ENCODE results near the gene PATE3. TPM values are rescaled to one million over a fixed set of nuclear protein-coding genes. Genes with fewer than 3 reads are reported as not detected.
A peak's percentile ranks its signal among the peaks of the same experiment; 100 is the strongest.

The PATE3 gene
- total RNA-seq (2014; rRNA removed; shearing (Covaris generic)) (not detected in 2 replicates), polyA plus RNA-seq (2016; fragmentation: Nextera tagmentation; extraction: Ambion mirVana) (not detected in 2 replicates)

GRCh38 chr11:125787827-125788226 is at the start of gene PATE3:
Gene PATE3 (plus strand): TSS chr11:125788127. CDS start chr11:125788152, 25 bp downstream.
- Histone ChIP-seq H3K36me3 (ENCODE audit: low read depth) (no peaks in the 10 kb centered on the region), H3K4me1 (ENCODE audit: insufficient read depth) (no peaks in the 10 kb centered on the region), H3K9ac (no peak within 1 kb of the TSS), H3K27ac (no peak within 1 kb of the TSS), H3F3A (ENCODE audit: insufficient read depth) (no peaks in the 10 kb centered on the region), H3K79me2 (ENCODE audit: insufficient read depth) (no peaks in the 10 kb centered on the region), H3K9me3 (ENCODE audit: low read depth) (no peaks in the 10 kb centered on the region), H3K4me3 (no peak within 1 kb of the TSS), H2AFZ (no peak within 1 kb of the TSS), H3K27me3 (replicated peaks; ENCODE audit: insufficient read depth) (no peaks in the 10 kb centered on the region), H3K9me2 (ENCODE audit: insufficient read depth) (no peaks in the 10 kb centered on the region), H3K4me2 (ENCODE audit: unreplicated experiment) (no peak within 1 kb of the TSS), H4K20me1 (ENCODE audit: insufficient read depth) (no peaks in the 10 kb centered on the region)
- in situ Hi-C loops (cut with MboI) = no loop called here
- 34 to 43% methylated on average over 2 of the region's 2 CpGs for WGBS, 2 experiments (ENCODE audit: low coverage in 1 of 2, low lambda C conversion rate in 2 of 2, missing lambda C conversion rate in 2 of 2)
- TF ChIP-seq EZH2 (IDR thresholded peaks at IDR 0.05; ENCODE audit: insufficient read depth, poor library complexity, severe bottlenecking) (no peak), EZH2phosphoT487 (IDR thresholded peaks at IDR 0.05; ENCODE audit: insufficient read depth, low read depth) (no peak)
- DNase-seq = no peak

GRCh38 chr11:125740617-125741016 is 47.3 kb upstream of the PATE3 start:
- Histone ChIP-seq H3K9me3 (ENCODE audit: low read depth) (no peaks in the 10 kb centered on the region), H3K79me2 (ENCODE audit: insufficient read depth) (no peaks in the 10 kb centered on the region), H3K27me3 (replicated peaks; ENCODE audit: insufficient read depth) (peaks cover 24% of the 10 kb centered on the region; the same call in 1 of the 2 replicates), H3K9ac (no peak overlapping the region), H3F3A (ENCODE audit: insufficient read depth) (no peaks in the 10 kb centered on the region), H3K27ac (no peak overlapping the region), H3K4me2 (ENCODE audit: unreplicated experiment) (no peak overlapping the region), H4K20me1 (ENCODE audit: insufficient read depth) (no peaks in the 10 kb centered on the region), H3K9me2 (ENCODE audit: insufficient read depth) (no peaks in the 10 kb centered on the region), H3K4me3 (no peak overlapping the region), H3K36me3 (ENCODE audit: low read depth) (no peaks in the 10 kb centered on the region), H2AFZ (no peak overlapping the region), H3K4me1 (ENCODE audit: insufficient read depth) (no peaks in the 10 kb centered on the region)
- in situ Hi-C loops (cut with MboI) = no loop called here
- no peak for DNase-seq
- TF ChIP-seq EZH2 (IDR thresholded peaks at IDR 0.05; ENCODE audit: insufficient read depth, poor library complexity, severe bottlenecking) (no peak), EZH2phosphoT487 (IDR thresholded peaks at IDR 0.05; ENCODE audit: insufficient read depth, low read depth) (no peak)

GRCh38 chr11:125743681-125744080 is 44.2 kb upstream of the PATE3 start:
- in situ Hi-C loops (cut with MboI) = no loop called here
- H3K4me3 ChIP-seq = no peak overlapping the region
- H3K36me3 ChIP-seq (ENCODE audit: low read depth) = no peaks in the 10 kb centered on the region
- WGBS, 2 experiments (ENCODE audit: low coverage in 1 of 2, low lambda C conversion rate in 2 of 2, missing lambda C conversion rate in 2 of 2) = 42 to 57% methylated on average over 1 of the region's 1 CpG
- no peaks in the 10 kb centered on the region for H4K20me1 ChIP-seq (ENCODE audit: insufficient read depth)
- no peak overlapping the region for H2AFZ ChIP-seq
- no peak overlapping the region for H3K4me2 ChIP-seq (ENCODE audit: unreplicated experiment)
- H3F3A ChIP-seq (ENCODE audit: insufficient read depth) = no peaks in the 10 kb centered on the region
- no peaks in the 10 kb centered on the region for H3K9me2 ChIP-seq (ENCODE audit: insufficient read depth)
- no peak for TF ChIP-seq EZH2 (IDR thresholded peaks at IDR 0.05; ENCODE audit: insufficient read depth, poor library complexity, severe bottlenecking)
- TF ChIP-seq EZH2phosphoT487 (IDR thresholded peaks at IDR 0.05; ENCODE audit: insufficient read depth, low read depth) = no peak
- no peaks in the 10 kb centered on the region for H3K4me1 ChIP-seq (ENCODE audit: insufficient read depth)
- H3K27ac ChIP-seq = no peak overlapping the region
- peak; percentile 17 for DNase-seq
- no peaks in the 10 kb centered on the region for H3K79me2 ChIP-seq (ENCODE audit: insufficient read depth)
- no peak overlapping the region for H3K9ac ChIP-seq
- H3K27me3 ChIP-seq (replicated peaks; ENCODE audit: insufficient read depth) = peaks cover 46% of the 10 kb centered on the region
- H3K9me3 ChIP-seq (ENCODE audit: low read depth) = no peaks in the 10 kb centered on the region

- Histone ChIP-seq H3K9ac (no peak within 1 kb of the TSS), H4K20me1 (ENCODE audit: insufficient read depth) (no peaks in the 10 kb centered on the region), H3K27ac (no peak within 1 kb of the TSS), H3K9me3 (ENCODE audit: low read depth) (no peaks in the 10 kb centered on the region), H3K4me3 (no peak within 1 kb of the TSS), H3K9me2 (ENCODE audit: insufficient read depth) (no peaks in the 10 kb centered on the region), H2AFZ (no peak within 1 kb of the TSS), H3K27me3 (replicated peaks; ENCODE audit: insufficient read depth) (peaks cover 46% of the 10 kb centered on the region), H3K4me1 (ENCODE audit: insufficient read depth) (no peaks in the 10 kb centered on the region), H3F3A (ENCODE audit: insufficient read depth) (no peaks in the 10 kb centered on the region), H3K4me2 (ENCODE audit: unreplicated experiment) (no peak within 1 kb of the TSS), H3K36me3 (ENCODE audit: low read depth) (no peaks in the 10 kb centered on the region), H3K79me2 (ENCODE audit: insufficient read depth) (no peaks in the 10 kb centered on the region)
- no peak for TF ChIP-seq EZH2phosphoT487 (IDR thresholded peaks at IDR 0.05; ENCODE audit: insufficient read depth, low read depth)
- TF ChIP-seq EZH2 (IDR thresholded peaks at IDR 0.05; ENCODE audit: insufficient read depth, poor library complexity, severe bottlenecking) = no peak
- DNase-seq = no peak
- 44% methylated on average over 3 of the region's 3 CpGs for WGBS, 2 experiments (ENCODE audit: low coverage in 1 of 2, low lambda C conversion rate in 2 of 2, missing lambda C conversion rate in 2 of 2)
- in situ Hi-C loops (cut with MboI) = no loop called here
Measured at GRCh38 chr11:125745979-125746378, 41.9 kb upstream of the PATE3 start, which contains the start of gene PATE1. Gene PATE1 (plus strand): TSS chr11:125746279. CDS start chr11:125746305, 26 bp downstream.

- no peak overlapping the region for H3K4me3 ChIP-seq
- no peaks in the 10 kb centered on the region for H3K9me2 ChIP-seq (ENCODE audit: insufficient read depth)
- in situ Hi-C loops (cut with MboI) = no loop called here
- no peaks in the 10 kb centered on the region for H3K9me3 ChIP-seq (ENCODE audit: low read depth)
- H3K27me3 ChIP-seq (replicated peaks; ENCODE audit: insufficient read depth) = peaks cover 31% of the 10 kb centered on the region
- no peaks in the 10 kb centered on the region for H3K36me3 ChIP-seq (ENCODE audit: low read depth)
- no peak for DNase-seq
- no peak overlapping the region for H2AFZ ChIP-seq
- H3K4me2 ChIP-seq (ENCODE audit: unreplicated experiment) = no peak overlapping the region
- no peak overlapping the region for H3K27ac ChIP-seq
- H4K20me1 ChIP-seq (ENCODE audit: insufficient read depth) = no peaks in the 10 kb centered on the region
- TF ChIP-seq EZH2phosphoT487 (IDR thresholded peaks at IDR 0.05; ENCODE audit: insufficient read depth, low read depth) = no peak
- TF ChIP-seq EZH2 (IDR thresholded peaks at IDR 0.05; ENCODE audit: insufficient read depth, poor library complexity, severe bottlenecking) = no peak
- WGBS, 2 experiments (ENCODE audit: low coverage in 1 of 2, low lambda C conversion rate in 2 of 2, missing lambda C conversion rate in 2 of 2) = 24 to 36% methylated on average over 2 of the region's 2 CpGs
- no peaks in the 10 kb centered on the region for H3F3A ChIP-seq (ENCODE audit: insufficient read depth)
- H3K9ac ChIP-seq = no peak overlapping the region
- no peaks in the 10 kb centered on the region for H3K4me1 ChIP-seq (ENCODE audit: insufficient read depth)
- H3K79me2 ChIP-seq (ENCODE audit: insufficient read depth) = no peaks in the 10 kb centered on the region
Measured at GRCh38 chr11:125750629-125751028, 37.3 kb upstream of the PATE3 start.
